WTC11 (cell line): ENCODE results near the gene SLCO4A1. TPM values are rescaled to one million over a fixed set of nuclear protein-coding genes. Genes with fewer than 3 reads are reported as not detected.

ENCODE experiments used
- ATAC-seq: fragments of 200-7000 bp; cut with Tn5 transposase; 2 replicates; pipeline ENCODE4 v1.10.0; 2021; ENCODE audit warnings: mild to moderate bottlenecking, moderate library complexity
- CTCF ChIA-PET: fragments of 300-600 bp; sonication (Branson Sonifier 250); formaldehyde crosslinking; loops from one replicate; lab custom pipeline; 2021; ENCODE audit warnings: antibody characterized with exemption; lab: Charles Lee
- POLR2A ChIA-PET: fragments of 350-600 bp; sonication (Branson Sonifier 250); formaldehyde crosslinking; loops from one replicate; lab custom pipeline; 2021; ENCODE audit warnings: antibody characterized with exemption; lab: Charles Lee
- DNase-seq: peaks from one replicate; pipeline ENCODE4 v3.0.0; 2021; ENCODE audit warnings: low spot score
- H3K27ac Mint-ChIP-seq: 2 replicates; pipeline ENCODE4 v1.8.0; 2021; ENCODE audit warnings: mixed read lengths
- H3K27me3 Mint-ChIP-seq: 2 replicates; pipeline ENCODE4 v1.8.0; 2021; ENCODE audit warnings: low read depth, mild to moderate bottlenecking, moderate library complexity, mixed read lengths
- H3K36me3 Mint-ChIP-seq: 2 replicates; pipeline ENCODE4 v1.8.0; 2021; ENCODE audit warnings: mixed read lengths
- H3K4me1 Mint-ChIP-seq: 2 replicates; pipeline ENCODE4 v1.8.0; 2022; ENCODE audit warnings: mixed read lengths
- H3K4me3 Mint-ChIP-seq: 2 replicates; pipeline ENCODE4 v1.8.0; 2021; ENCODE audit warnings: mild to moderate bottlenecking, moderate library complexity, mixed read lengths
- H3K9me3 Mint-ChIP-seq: 2 replicates; pipeline ENCODE4 v1.8.0; 2021; ENCODE audit warnings: mixed read lengths
- ARID4B ChIP-seq: sonication (generic); formaldehyde crosslinking; IDR thresholded peaks from 2 replicates; pipeline ENCODE4 v1.8.0; 2023; ENCODE audit warnings: missing genetic modification reagents, mild to moderate bottlenecking, borderline replicate concordance
- CREB1 ChIP-seq: sonication (generic); formaldehyde crosslinking; IDR thresholded peaks from 2 replicates; pipeline ENCODE4 v1.8.0; 2023; ENCODE audit warnings: mild to moderate bottlenecking, missing genetic modification reagents
- ELF4 ChIP-seq: sonication (generic); formaldehyde crosslinking; IDR thresholded peaks from 2 replicates; pipeline ENCODE4 v1.8.1; 2022; ENCODE audit warnings: low read depth, mild to moderate bottlenecking, moderate library complexity, missing genetic modification reagents
- FOXK1 ChIP-seq: sonication (generic); formaldehyde crosslinking; IDR thresholded peaks from 2 replicates; pipeline ENCODE4 v1.8.0; 2022; ENCODE audit warnings: mild to moderate bottlenecking, moderate library complexity, missing genetic modification reagents
- HMGA2 ChIP-seq: fragments of 250-450 bp; sonication (Bioruptor Pico); IDR thresholded peaks from 2 replicates; pipeline ENCODE4 v1.4.0; 2021; ENCODE audit warnings: mild to moderate bottlenecking, moderate library complexity
- HMGXB4 ChIP-seq: sonication (generic); formaldehyde crosslinking; IDR thresholded peaks from 2 replicates; pipeline ENCODE4 v1.8.1; 2023; ENCODE audit warnings: mild to moderate bottlenecking, moderate library complexity, missing genetic modification reagents
- ZBTB21 ChIP-seq: sonication (generic); formaldehyde crosslinking; IDR thresholded peaks from 2 replicates; pipeline ENCODE4 v1.8.1; 2023; ENCODE audit warnings: mild to moderate bottlenecking, missing genetic modification reagents, borderline replicate concordance
- ZNF263 ChIP-seq: sonication (generic); formaldehyde crosslinking; IDR thresholded peaks from 2 replicates; pipeline ENCODE4 v1.8.1; 2022; ENCODE audit warnings: low read depth, mild to moderate bottlenecking, moderate library complexity, missing genetic modification reagents
- ZNF317 ChIP-seq: sonication (generic); formaldehyde crosslinking; IDR thresholded peaks from 2 replicates; pipeline ENCODE4 v1.8.1; 2023; ENCODE audit warnings: low read depth, mild to moderate bottlenecking, moderate library complexity, missing genetic modification reagents, borderline replicate concordance
- total RNA-seq: library from RNA; stranded (reverse); gene quantifications from 3 replicates; pipeline ENCODE4 v1.2.3, GENCODE V29; 2021
- TF ChIP-seq, protein P1 (sequence below): sonication (generic); formaldehyde crosslinking; IDR thresholded peaks from 2 replicates; pipeline ENCODE4 v1.8.1; 2022; ENCODE audit warnings: low read depth, missing genetic modification reagents, borderline replicate concordance
- TF ChIP-seq, protein P2 (sequence below): sonication (generic); formaldehyde crosslinking; IDR thresholded peaks from 2 replicates; pipeline ENCODE4 v1.8.0; 2023; ENCODE audit warnings: mild to moderate bottlenecking, missing genetic modification reagents
- TF ChIP-seq, protein P3 (sequence below): sonication (generic); formaldehyde crosslinking; IDR thresholded peaks from 2 replicates; pipeline ENCODE4 v1.8.0; 2023; ENCODE audit warnings: missing genetic modification reagents

The SLCO4A1 gene
- total RNA-seq, 1 experiment from 2014 or later = 19.9 TPM

GRCh38 chr20:62716941-62717310 lies 74.6 kb downstream of the SLCO4A1 start (continued):
- TF ChIP-seq, protein P1, sequence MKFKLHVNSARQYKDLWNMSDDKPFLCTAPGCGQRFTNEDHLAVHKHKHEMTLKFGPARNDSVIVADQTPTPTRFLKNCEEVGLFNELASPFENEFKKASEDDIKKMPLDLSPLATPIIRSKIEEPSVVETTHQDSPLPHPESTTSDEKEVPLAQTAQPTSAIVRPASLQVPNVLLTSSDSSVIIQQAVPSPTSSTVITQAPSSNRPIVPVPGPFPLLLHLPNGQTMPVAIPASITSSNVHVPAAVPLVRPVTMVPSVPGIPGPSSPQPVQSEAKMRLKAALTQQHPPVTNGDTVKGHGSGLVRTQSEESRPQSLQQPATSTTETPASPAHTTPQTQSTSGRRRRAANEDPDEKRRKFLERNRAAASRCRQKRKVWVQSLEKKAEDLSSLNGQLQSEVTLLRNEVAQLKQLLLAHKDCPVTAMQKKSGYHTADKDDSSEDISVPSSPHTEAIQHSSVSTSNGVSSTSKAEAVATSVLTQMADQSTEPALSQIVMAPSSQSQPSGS (CRISPR knock-in tag) = no peak
- TF ChIP-seq ARID4B = no peak
- TF ChIP-seq ELF4 (CRISPR knock-in tag) = no peak

GRCh38 chr20:62717933-62718332 lies 75.6 kb downstream of the SLCO4A1 start:
- peaks cover 28% of the 10 kb centered on the region for H3K9me3 Mint-ChIP-seq
- POLR2A ChIA-PET = no interaction called here
- CTCF ChIA-PET = interaction anchor here (1.4 to 2.4 kb wide), 2 partner anchors 10 to 73 kb away, joined by 4 to 16 read pairs; partner anchors contain the start of gene NTSR1
- no peak for TF ChIP-seq HMGXB4 (CRISPR knock-in tag)
- TF ChIP-seq, protein P2, sequence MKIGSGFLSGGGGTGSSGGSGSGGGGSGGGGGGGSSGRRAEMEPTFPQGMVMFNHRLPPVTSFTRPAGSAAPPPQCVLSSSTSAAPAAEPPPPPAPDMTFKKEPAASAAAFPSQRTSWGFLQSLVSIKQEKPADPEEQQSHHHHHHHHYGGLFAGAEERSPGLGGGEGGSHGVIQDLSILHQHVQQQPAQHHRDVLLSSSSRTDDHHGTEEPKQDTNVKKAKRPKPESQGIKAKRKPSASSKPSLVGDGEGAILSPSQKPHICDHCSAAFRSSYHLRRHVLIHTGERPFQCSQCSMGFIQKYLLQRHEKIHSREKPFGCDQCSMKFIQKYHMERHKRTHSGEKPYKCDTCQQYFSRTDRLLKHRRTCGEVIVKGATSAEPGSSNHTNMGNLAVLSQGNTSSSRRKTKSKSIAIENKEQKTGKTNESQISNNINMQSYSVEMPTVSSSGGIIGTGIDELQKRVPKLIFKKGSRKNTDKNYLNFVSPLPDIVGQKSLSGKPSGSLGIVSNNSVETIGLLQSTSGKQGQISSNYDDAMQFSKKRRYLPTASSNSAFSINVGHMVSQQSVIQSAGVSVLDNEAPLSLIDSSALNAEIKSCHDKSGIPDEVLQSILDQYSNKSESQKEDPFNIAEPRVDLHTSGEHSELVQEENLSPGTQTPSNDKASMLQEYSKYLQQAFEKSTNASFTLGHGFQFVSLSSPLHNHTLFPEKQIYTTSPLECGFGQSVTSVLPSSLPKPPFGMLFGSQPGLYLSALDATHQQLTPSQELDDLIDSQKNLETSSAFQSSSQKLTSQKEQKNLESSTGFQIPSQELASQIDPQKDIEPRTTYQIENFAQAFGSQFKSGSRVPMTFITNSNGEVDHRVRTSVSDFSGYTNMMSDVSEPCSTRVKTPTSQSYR (CRISPR knock-in tag) = no peak
- H3K27ac Mint-ChIP-seq = no peak overlapping the region
- DNase-seq (no peak), ATAC-seq (no peak)
- peaks cover 15% of the 10 kb centered on the region for H3K27me3 Mint-ChIP-seq
- peaks cover 12% of the 10 kb centered on the region for H3K36me3 Mint-ChIP-seq
- H3K4me1 Mint-ChIP-seq = no peaks in the 10 kb centered on the region
- H3K4me3 Mint-ChIP-seq = no peak overlapping the region

GRCh38 chr20:62718546-62718945 lies 76.2 kb downstream of the SLCO4A1 start:
- no peak for ATAC-seq
- CTCF ChIA-PET = interaction anchor here (0.6 to 2.4 kb wide), 3 partner anchors 10 to 194 kb away, joined by 3 to 16 read pairs (median 4); partner anchors contain the start of gene NTSR1

More at GRCh38 chr20:62718546-62718945, 76.2 kb downstream of the SLCO4A1 start:
- peaks cover 28% of the 10 kb centered on the region for H3K9me3 Mint-ChIP-seq
- H3K4me3 Mint-ChIP-seq = no peak overlapping the region
- POLR2A ChIA-PET = interaction anchor here (1.1 kb wide), 1 partner anchor 104 kb away, joined by 3 read pairs; no protein-coding TSS in a partner anchor
- peaks cover 12% of the 10 kb centered on the region for H3K36me3 Mint-ChIP-seq
- H3K4me1 Mint-ChIP-seq = no peaks in the 10 kb centered on the region
- peaks cover 14% of the 10 kb centered on the region for H3K27me3 Mint-ChIP-seq
- no peak for DNase-seq
- H3K27ac Mint-ChIP-seq = no peak overlapping the region
- no peak for TF ChIP-seq ZBTB21 (CRISPR knock-in tag)
- TF ChIP-seq, protein P3, sequence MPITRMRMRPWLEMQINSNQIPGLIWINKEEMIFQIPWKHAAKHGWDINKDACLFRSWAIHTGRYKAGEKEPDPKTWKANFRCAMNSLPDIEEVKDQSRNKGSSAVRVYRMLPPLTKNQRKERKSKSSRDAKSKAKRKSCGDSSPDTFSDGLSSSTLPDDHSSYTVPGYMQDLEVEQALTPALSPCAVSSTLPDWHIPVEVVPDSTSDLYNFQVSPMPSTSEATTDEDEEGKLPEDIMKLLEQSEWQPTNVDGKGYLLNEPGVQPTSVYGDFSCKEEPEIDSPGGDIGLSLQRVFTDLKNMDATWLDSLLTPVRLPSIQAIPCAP (CRISPR knock-in tag) = no peak
- TF ChIP-seq ZNF317 = no peak
- TF ChIP-seq ZNF263 (CRISPR knock-in tag) = no peak
- no peak for TF ChIP-seq HMGA2
- no peak for TF ChIP-seq CREB1 (CRISPR knock-in tag)
- TF ChIP-seq FOXK1 (CRISPR knock-in tag) = no peak
